HepG2 (cell line): ENCODE data around the gene STK32B. TPM values are rescaled to one million over a fixed set of nuclear protein-coding genes. Genes with fewer than 3 reads are reported as not detected.

Experiments
- ATAC-seq: fragments of 200-7000 bp; cut with Tn5 transposase; 3 replicates; pipeline ENCODE4 v1.9.1; 2020; ENCODE audit warnings: mild to moderate bottlenecking, moderate library complexity
- BruUV-seq: library from RNA; stranded (reverse); fragments of 400-500 nt; replicated peaks from 2 replicates; lab custom pipeline; 2021; lab: Mats Ljungman, UMichigan
- CTCF ChIA-PET: fragments of 300-600 bp; formaldehyde crosslinking; extraction: SDS; loops from one replicate; lab custom pipeline; 2021; ENCODE audit warnings: low total read pairs, inconsistent platforms, low intra/inter-chr PET ratio; lab: Yijun Ruan, JAX
- POLR2A ChIA-PET: fragments of 350-600 bp; sonication (Branson Sonifier 250); formaldehyde crosslinking; loops from one replicate; lab custom pipeline; 2020; ENCODE audit warnings: antibody characterized with exemption, inconsistent platforms; lab: Yijun Ruan, JAX
- DNase-seq: peaks from one replicate; pipeline ENCODE4 v3.0.0-alpha.2; 2015; ENCODE audit warnings: low spot score
- FAIRE-seq: peaks from 3 replicates; lab custom pipeline; 2011; peaks lifted over from hg19 to GRCh38; lab: Jason Lieb, UNC
- H2AFZ ChIP-seq: one replicate; pipeline ENCODE4 v1.6.1; 2011; ENCODE audit warnings: low read length, inconsistent platforms
- H3K27ac ChIP-seq: fragments of 300-600 bp; 3 replicates; pipeline ENCODE4 v1.8.0; 2011; ENCODE audit warnings: mixed run types, mild to moderate bottlenecking, mixed read lengths, low read length, inconsistent platforms; ENCODE audit not compliant: insufficient read depth; ENCODE audit errors: extremely low read length
- H3K27me3 ChIP-seq, 2 experiments: fragments of 200-600 bp in 1 of 2; 2 replicates in 1 of 2; 3 replicates in 1 of 2; pipeline versions ENCODE4 v1.6.0 to v1.8.0; 2011; ENCODE audit warnings: low read length in 2 of 2, mild to moderate bottlenecking in 2 of 2, moderate library complexity in 2 of 2, inconsistent platforms in 1 of 2; ENCODE audit not compliant: insufficient read depth in 2 of 2, control insufficient read depth in 1 of 2
- H3K36me3 ChIP-seq, 2 experiments: fragments of 200-600 bp in 1 of 2; replicated peaks in 1 of 2; 2 replicates in 1 of 2; 3 replicates in 1 of 2; pipeline versions ENCODE4 v1.5.1 to v1.8.0; 2011; ENCODE audit warnings: low read length in 2 of 2, inconsistent platforms in 1 of 2; ENCODE audit not compliant: insufficient read depth in 2 of 2, control insufficient read depth in 1 of 2
- H3K4me1 ChIP-seq: 2 replicates; pipeline ENCODE4 v1.5.1; 2012; ENCODE audit warnings: low read length, inconsistent platforms; ENCODE audit not compliant: insufficient read depth
- H3K4me2 ChIP-seq: 2 replicates; pipeline ENCODE4 v1.6.0; 2011; ENCODE audit warnings: low read depth, low read length, inconsistent platforms
- H3K4me3 ChIP-seq, 3 experiments: fragments of 200-600 bp in 1 of 3; sonication (generic), shearing (Covaris generic) in 1 of 3; replicated peaks in 1 of 3; 2 replicates each; pipeline ENCODE4 v1.5.1; 2011 to 2016; ENCODE audit warnings: low read length in 3 of 3, inconsistent platforms in 2 of 3, low read depth in 2 of 3, mild to moderate bottlenecking in 2 of 3, control low read depth in 1 of 3, mixed read lengths in 1 of 3; ENCODE audit not compliant: insufficient read depth in 1 of 3
- H3K79me2 ChIP-seq: one replicate; pipeline ENCODE4 v1.6.1; 2011; ENCODE audit warnings: low read length, inconsistent platforms; ENCODE audit not compliant: insufficient read depth
- H3K9ac ChIP-seq: 2 replicates; pipeline ENCODE4 v1.6.0; 2011; ENCODE audit warnings: mild to moderate bottlenecking, low read depth, low read length, inconsistent platforms; ENCODE audit not compliant: insufficient read depth
- H3K9me3 ChIP-seq: 2 replicates; pipeline ENCODE4 v1.5.1; 2012; ENCODE audit warnings: mild to moderate bottlenecking, low read length
- H4K20me1 ChIP-seq: 2 replicates; pipeline ENCODE4 v1.6.0; 2011; ENCODE audit warnings: inconsistent platforms, mild to moderate bottlenecking, low read length, moderate library complexity; ENCODE audit not compliant: insufficient read depth
- BCL6 ChIP-seq: IDR thresholded peaks from 2 replicates; pipeline ENCODE4 v1.6.1; 2016; ENCODE audit warnings: missing genetic modification reagents, missing compliant biosample characterization
- JARID2 ChIP-seq: sonication (generic); formaldehyde crosslinking; IDR thresholded peaks from 2 replicates; pipeline ENCODE4 v1.8.1; 2023; ENCODE audit warnings: missing genetic modification reagents, inconsistent platforms; ENCODE audit not compliant: insufficient replicate concordance
- MYNN ChIP-seq: sonication (generic); formaldehyde crosslinking; IDR thresholded peaks from 2 replicates; pipeline ENCODE4 v1.4.0; 2020; ENCODE audit warnings: mild to moderate bottlenecking, low read depth, missing genetic modification reagents
- PHB2 ChIP-seq: fragments of 450-650 bp; IDR thresholded peaks from 2 replicates; pipeline ENCODE4 v1.6.1; 2018; ENCODE audit not compliant: partially characterized antibody
- SUZ12 ChIP-seq: fragments of 150-350 bp; IDR thresholded peaks from 2 replicates; pipeline ENCODE4 v1.6.1; 2014; ENCODE audit warnings: low read depth, low read length
- TCF7L2 ChIP-seq: IDR thresholded peaks from 2 replicates; pipeline ENCODE4 v1.6.1; 2011; ENCODE audit warnings: mild to moderate bottlenecking, low read depth, low read length, moderate library complexity
- ZBTB8A ChIP-seq: sonication (generic); formaldehyde crosslinking; IDR thresholded peaks from 2 replicates; pipeline ENCODE4 v1.4.0; 2020; ENCODE audit warnings: mild to moderate bottlenecking, low read depth, missing genetic modification reagents, borderline replicate concordance
- ZNF234 ChIP-seq: sonication (generic); formaldehyde crosslinking; conservative IDR thresholded peaks from 2 replicates; pipeline ENCODE4 v1.5.1; 2020; ENCODE audit warnings: mild to moderate bottlenecking, missing genetic modification reagents
- whole genome bisulfite sequencing: methylation state at CpG from one replicate; pipeline ENCODE4 v1.1.6; 2017; ENCODE audit warnings: low lambda C conversion rate; 5-methylcytosine and 5-hydroxymethylcytosine counted together
- in situ Hi-C: cut with HindIII; loops from 2 replicates; pipeline ENCODE4 v1.10.0; 2017; ENCODE audit warnings: low pct_unique_long_range_greater_than_20kb; ENCODE audit not compliant: extremely low pct_ligation_motif_present
- intact Hi-C: fragments of 100-400 bp; cut with micrococcal nuclease; formaldehyde crosslinking; loops from one replicate; pipeline ENCODE4 v1.10.0; 2022; ENCODE audit not compliant: unreplicated experiment
- polyA plus RNA-seq, 8 experiments: library from polyadenylated mRNA; depleted of rRNA in 3 of 8; stranded (reverse) in 7 of 8; unstranded in 1 of 8; fragments of >200 nt; fragmentation: Illumina TruSeq in 4 of 8; extraction: Trizol in 4 of 8; gene quantifications; 2 replicates each; pipeline versions ENCODE4 v1.2.1 to v1.2.3, GENCODE V29; 2011 to 2016; ENCODE audit warnings: low read depth in 4 of 8, missing spikeins in 1 of 8, mixed read lengths in 1 of 8; ENCODE audit not compliant: insufficient read depth in 1 of 8
- total RNA-seq, 5 experiments: library from RNA; depleted of rRNA; stranded (reverse); fragments of >200 nt; fragmentation: Illumina TruSeq; extraction: Trizol; gene quantifications; 2 replicates each; pipeline ENCODE4 v1.2.3, GENCODE V29; 2016; ENCODE audit warnings: low read depth in 1 of 5
- TF ChIP-seq, protein P1 (sequence below): sonication (generic); formaldehyde crosslinking; IDR thresholded peaks from 2 replicates; pipeline ENCODE4 v1.5.1; 2020; ENCODE audit warnings: mild to moderate bottlenecking, missing genetic modification reagents, borderline replicate concordance
- TF ChIP-seq, protein P2 (sequence below), 2 experiments: IDR thresholded peaks; 2 replicates each; pipeline ENCODE4 v1.6.1; 2011 to 2012; ENCODE audit warnings: low read length in 2 of 2, borderline replicate concordance in 1 of 2, low read depth in 1 of 2, mild to moderate bottlenecking in 1 of 2, moderate library complexity in 1 of 2

The STK32B gene
- total and polyA plus RNA-seq, 2 of the 13 experiments (the other 11 are each of a cell fraction or from before 2014, with no cell fraction given): not detected

DNA sequence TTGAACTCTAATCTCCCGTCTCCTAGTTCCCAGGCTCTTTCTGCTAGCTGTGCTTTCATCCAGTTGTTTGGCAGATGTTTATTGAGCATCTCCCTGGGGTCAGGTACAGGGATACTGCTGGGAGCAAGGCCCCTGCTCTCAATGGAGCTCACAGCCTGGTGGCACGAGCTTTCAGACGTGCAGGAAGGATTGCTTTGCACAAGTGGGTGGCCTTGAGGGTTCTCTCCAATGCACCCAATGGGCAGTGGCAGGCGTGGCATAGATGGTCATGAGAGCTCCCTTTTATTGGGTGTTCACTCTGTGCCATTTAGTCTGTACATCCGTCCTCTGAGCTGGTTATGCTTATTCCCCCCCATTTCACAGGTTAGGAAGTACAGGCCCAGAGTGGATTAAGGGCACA lies 421.8 kb downstream of the STK32B start:
- peaks cover 1 to 4% of the 10 kb centered on the region in 2 experiments; a peak in 2 of 5 replicates for H3K27me3 ChIP-seq
- no peak overlapping the region for H3K9ac ChIP-seq
- ATAC-seq: no peak
- POLR2A ChIA-PET: no interaction called here
- H3K27ac ChIP-seq: no peak overlapping the region
- H3K4me1 ChIP-seq: no peaks in the 10 kb centered on the region
- 24% methylated on average over 4 of the region's 5 CpGs for WGBS
- TF ChIP-seq PHB2: no peak
- no peak for TF ChIP-seq JARID2 (CRISPR knock-in tag)
- no peak for TF ChIP-seq ZNF234
- TF ChIP-seq ZBTB8A (CRISPR knock-in tag): no peak
- no peak for TF ChIP-seq MYNN (CRISPR knock-in tag)
- TF ChIP-seq TCF7L2: no peak
- TF ChIP-seq, protein P1, sequence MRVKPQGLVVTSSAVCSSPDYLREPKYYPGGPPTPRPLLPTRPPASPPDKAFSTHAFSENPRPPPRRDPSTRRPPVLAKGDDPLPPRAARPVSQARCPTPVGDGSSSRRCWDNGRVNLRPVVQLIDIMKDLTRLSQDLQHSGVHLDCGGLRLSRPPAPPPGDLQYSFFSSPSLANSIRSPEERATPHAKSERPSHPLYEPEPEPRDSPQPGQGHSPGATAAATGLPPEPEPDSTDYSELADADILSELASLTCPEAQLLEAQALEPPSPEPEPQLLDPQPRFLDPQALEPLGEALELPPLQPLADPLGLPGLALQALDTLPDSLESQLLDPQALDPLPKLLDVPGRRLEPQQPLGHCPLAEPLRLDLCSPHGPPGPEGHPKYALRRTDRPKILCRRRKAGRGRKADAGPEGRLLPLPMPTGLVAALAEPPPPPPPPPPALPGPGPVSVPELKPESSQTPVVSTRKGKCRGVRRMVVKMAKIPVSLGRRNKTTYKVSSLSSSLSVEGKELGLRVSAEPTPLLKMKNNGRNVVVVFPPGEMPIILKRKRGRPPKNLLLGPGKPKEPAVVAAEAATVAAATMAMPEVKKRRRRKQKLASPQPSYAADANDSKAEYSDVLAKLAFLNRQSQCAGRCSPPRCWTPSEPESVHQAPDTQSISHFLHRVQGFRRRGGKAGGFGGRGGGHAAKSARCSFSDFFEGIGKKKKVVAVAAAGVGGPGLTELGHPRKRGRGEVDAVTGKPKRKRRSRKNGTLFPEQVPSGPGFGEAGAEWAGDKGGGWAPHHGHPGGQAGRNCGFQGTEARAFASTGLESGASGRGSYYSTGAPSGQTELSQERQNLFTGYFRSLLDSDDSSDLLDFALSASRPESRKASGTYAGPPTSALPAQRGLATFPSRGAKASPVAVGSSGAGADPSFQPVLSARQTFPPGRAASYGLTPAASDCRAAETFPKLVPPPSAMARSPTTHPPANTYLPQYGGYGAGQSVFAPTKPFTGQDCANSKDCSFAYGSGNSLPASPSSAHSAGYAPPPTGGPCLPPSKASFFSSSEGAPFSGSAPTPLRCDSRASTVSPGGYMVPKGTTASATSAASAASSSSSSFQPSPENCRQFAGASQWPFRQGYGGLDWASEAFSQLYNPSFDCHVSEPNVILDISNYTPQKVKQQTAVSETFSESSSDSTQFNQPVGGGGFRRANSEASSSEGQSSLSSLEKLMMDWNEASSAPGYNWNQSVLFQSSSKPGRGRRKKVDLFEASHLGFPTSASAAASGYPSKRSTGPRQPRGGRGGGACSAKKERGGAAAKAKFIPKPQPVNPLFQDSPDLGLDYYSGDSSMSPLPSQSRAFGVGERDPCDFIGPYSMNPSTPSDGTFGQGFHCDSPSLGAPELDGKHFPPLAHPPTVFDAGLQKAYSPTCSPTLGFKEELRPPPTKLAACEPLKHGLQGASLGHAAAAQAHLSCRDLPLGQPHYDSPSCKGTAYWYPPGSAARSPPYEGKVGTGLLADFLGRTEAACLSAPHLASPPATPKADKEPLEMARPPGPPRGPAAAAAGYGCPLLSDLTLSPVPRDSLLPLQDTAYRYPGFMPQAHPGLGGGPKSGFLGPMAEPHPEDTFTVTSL (CRISPR knock-in tag): no peak
- no peak for TF ChIP-seq SUZ12
- TF ChIP-seq BCL6: no peak
- TF ChIP-seq, protein P2, sequence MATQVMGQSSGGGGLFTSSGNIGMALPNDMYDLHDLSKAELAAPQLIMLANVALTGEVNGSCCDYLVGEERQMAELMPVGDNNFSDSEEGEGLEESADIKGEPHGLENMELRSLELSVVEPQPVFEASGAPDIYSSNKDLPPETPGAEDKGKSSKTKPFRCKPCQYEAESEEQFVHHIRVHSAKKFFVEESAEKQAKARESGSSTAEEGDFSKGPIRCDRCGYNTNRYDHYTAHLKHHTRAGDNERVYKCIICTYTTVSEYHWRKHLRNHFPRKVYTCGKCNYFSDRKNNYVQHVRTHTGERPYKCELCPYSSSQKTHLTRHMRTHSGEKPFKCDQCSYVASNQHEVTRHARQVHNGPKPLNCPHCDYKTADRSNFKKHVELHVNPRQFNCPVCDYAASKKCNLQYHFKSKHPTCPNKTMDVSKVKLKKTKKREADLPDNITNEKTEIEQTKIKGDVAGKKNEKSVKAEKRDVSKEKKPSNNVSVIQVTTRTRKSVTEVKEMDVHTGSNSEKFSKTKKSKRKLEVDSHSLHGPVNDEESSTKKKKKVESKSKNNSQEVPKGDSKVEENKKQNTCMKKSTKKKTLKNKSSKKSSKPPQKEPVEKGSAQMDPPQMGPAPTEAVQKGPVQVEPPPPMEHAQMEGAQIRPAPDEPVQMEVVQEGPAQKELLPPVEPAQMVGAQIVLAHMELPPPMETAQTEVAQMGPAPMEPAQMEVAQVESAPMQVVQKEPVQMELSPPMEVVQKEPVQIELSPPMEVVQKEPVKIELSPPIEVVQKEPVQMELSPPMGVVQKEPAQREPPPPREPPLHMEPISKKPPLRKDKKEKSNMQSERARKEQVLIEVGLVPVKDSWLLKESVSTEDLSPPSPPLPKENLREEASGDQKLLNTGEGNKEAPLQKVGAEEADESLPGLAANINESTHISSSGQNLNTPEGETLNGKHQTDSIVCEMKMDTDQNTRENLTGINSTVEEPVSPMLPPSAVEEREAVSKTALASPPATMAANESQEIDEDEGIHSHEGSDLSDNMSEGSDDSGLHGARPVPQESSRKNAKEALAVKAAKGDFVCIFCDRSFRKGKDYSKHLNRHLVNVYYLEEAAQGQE (IDR thresholded peaks at IDR 0.05; ENCODE audit: borderline replicate concordance in 1 of 2, low read depth in 1 of 2, low read length in 2 of 2): no peak
- TF ChIP-seq, all 625 proteins: peak for 0
- H3K36me3 ChIP-seq: no peaks in the 10 kb centered on the region
- no TSS peak for BruUV-seq
- no peak overlapping the region for H2AFZ ChIP-seq
- no peaks in the 10 kb centered on the region for H3K9me3 ChIP-seq
- DNase-seq (no peak), FAIRE-seq (no peak)
- in situ Hi-C loops: no loop called here
- CTCF ChIA-PET: no interaction called here
- H4K20me1 ChIP-seq: no peaks in the 10 kb centered on the region
- no peaks in the 10 kb centered on the region for H3K79me2 ChIP-seq
- no peak overlapping the region for H3K4me2 ChIP-seq
- intact Hi-C loops: no loop called here
- no peak overlapping the region for H3K4me3 ChIP-seq
